Adrenal gland (tissue), 12 donors: ENCODE measurements around the gene PTCD1. TPM values are rescaled to one million over a fixed set of nuclear protein-coding genes. Genes with fewer than 3 reads are reported as not detected.

ENCODE experiments used
- DNase-seq, 7 donors: peaks; one replicate each; pipeline ENCODE4 v3.0.0-alpha.2; 2019 to 2020
- H3K27ac ChIP-seq, 5 donors: fragments of 200-600 bp; sonication (generic) in 4 of 5; 1 replicate in 3 of 5; 2 replicates in 2 of 5; pipeline versions ENCODE4 v1.5.1 to v1.8.0; 2016 to 2020; ENCODE audit warnings: mild to moderate bottlenecking in 1 of 5
- H3K27me3 ChIP-seq: fragments of 200-600 bp; 2 replicates; pipeline ENCODE4 v1.8.0; 2021
- H3K36me3 ChIP-seq, 2 donors: fragments of 200-600 bp; replicated peaks in 1 of 2; 1 replicate in 1 of 2; 2 replicates in 1 of 2; pipeline versions ENCODE4 v1.5.1 to v1.8.0; 2018 to 2022
- H3K4me1 ChIP-seq, 2 donors: fragments of 200-600 bp; replicated peaks in 1 of 2; 1 replicate in 1 of 2; 2 replicates in 1 of 2; pipeline versions ENCODE4 v1.5.1 to v1.8.0; 2018 to 2021
- H3K4me3 ChIP-seq, 4 donors: fragments of 200-600 bp; sonication (generic) in 3 of 4; one replicate each; pipeline ENCODE4 v1.5.1; 2016 to 2018
- H3K9me3 ChIP-seq, 3 donors: fragments of 200-600 bp; sonication (generic) in 1 of 3; replicated peaks in 1 of 3; 1 replicate in 2 of 3; 2 replicates in 1 of 3; pipeline versions ENCODE4 v1.5.1 to v1.8.0; 2016 to 2021
- CTCF ChIP-seq, 6 experiments: fragments of 450-650 bp in 4 of 6; fragments of 200-600 bp in 2 of 6; sonication (generic) in 1 of 6; IDR thresholded peaks; 1 replicate in 5 of 6; 2 replicates in 1 of 6; pipeline versions ENCODE4 v1.5.1 to v1.8.0; 2016 to 2021; ENCODE audit warnings: antibody characterized with exemption in 6 of 6, mild to moderate bottlenecking in 2 of 6, moderate library complexity in 1 of 6
- POLR2A ChIP-seq, 2 donors: fragments of 450-650 bp; IDR thresholded peaks; one replicate each; pipeline ENCODE4 v1.6.1; 2017; ENCODE audit warnings: antibody characterized with exemption in 2 of 2, mild to moderate bottlenecking in 2 of 2, moderate library complexity in 1 of 2
- WGBS, 4 donors: extraction: QIAGEN DNeasy Blood & Tissue Kit in 2 of 4; methylation state at CpG; one replicate each; pipeline versions ENCODE4 v1.1.5 to v1.1.7; 2013 to 2017; 5-methylcytosine and 5-hydroxymethylcytosine counted together
- intact Hi-C, 2 donors: fragments of 100-400 bp; cut with DNase I; formaldehyde crosslinking; loops; one replicate each; pipeline versions ENCODE4 v1.14.1 to v1.15.0; 2022 to 2023
- polyA plus RNA-seq, 3 donors: library from polyadenylated mRNA; stranded (reverse); fragments of 200-250 nt in 2 of 3; fragments of 350-450 nt in 1 of 3; fragmentation: Illumina TruSeq in 1 of 3; extraction: RNeasy Lipid Tissue Mini Kit (QIAGEN cat#74804) in 1 of 3; gene quantifications; one replicate each; pipeline ENCODE4 v1.2.3, GENCODE V29; 2013 to 2014
- total RNA-seq, 9 donors: library from RNA; depleted of rRNA in 4 of 9; stranded (reverse); fragments of >200 nt in 4 of 9; fragments of 120-200 nt in 1 of 9; fragmentation: NEBNext Ultra II Directional in 1 of 9; extraction: Animal tissue kit (Norgen Biotek cat#: 25700) in 1 of 9; gene quantifications; one replicate each; pipeline versions ENCODE4 v1.1.0 to v1.2.4, GENCODE V29; 2013 to 2023
- donor health status: healthy with polysubstance abuse.
- donor health status: Bipolar disorder and iron deficiency.
- donor health status: DM: yes; HTN: yes; CAD: no.
- donor health status: DM: no; HTN: no; CAD: no.
- donor health status: DM: no; HTN: no; CAD: no.
- donor health status: DM: yes; HTN: yes; CAD: no.

PTCD1 gene
- total and polyA plus RNA-seq, 12 donors = 2.5 to 9.2 (median 6.0) TPM

DNA sequence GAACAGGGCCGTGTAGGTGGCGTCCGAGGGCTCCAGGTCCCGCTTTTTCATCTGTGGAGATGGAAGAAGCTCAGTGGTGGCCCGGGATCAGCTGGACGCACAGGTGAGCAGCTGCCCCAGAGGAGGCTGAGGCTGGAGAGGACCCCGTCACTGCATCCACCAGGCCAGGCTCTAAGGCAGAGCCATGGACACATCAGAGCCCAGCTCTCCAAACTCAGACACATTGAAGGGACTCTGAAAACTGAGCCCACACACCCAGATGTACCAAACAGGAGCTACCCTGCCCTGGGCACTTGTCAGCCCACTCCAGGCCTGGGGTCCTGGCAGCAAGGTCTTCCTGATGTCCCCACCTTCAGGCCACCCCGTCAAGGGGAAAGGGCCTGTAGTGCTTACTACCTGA lies 8.8 kb downstream of the PTCD1 start:
- H3K27ac ChIP-seq = no peak overlapping the region
- peaks cover 0 to 72% of the 10 kb centered on the region in 2 donors for H3K36me3 ChIP-seq
- no peaks in the 10 kb centered on the region for H3K4me1 ChIP-seq
- intact Hi-C loops = no loop called here
- WGBS, 4 donors = 79 to 92% (median 89%) methylated on average over 4 to 8 of the region's 8 CpGs
- H3K27me3 ChIP-seq = no peaks in the 10 kb centered on the region
- no peak for DNase-seq
- TF ChIP-seq POLR2A (IDR thresholded peaks at IDR 0.05) = no peak
- TF ChIP-seq CTCF (IDR thresholded peaks at IDR 0.05) = no peak
- H3K4me3 ChIP-seq = no peak overlapping the region
- H3K9me3 ChIP-seq = no peaks in the 10 kb centered on the region

DNA sequence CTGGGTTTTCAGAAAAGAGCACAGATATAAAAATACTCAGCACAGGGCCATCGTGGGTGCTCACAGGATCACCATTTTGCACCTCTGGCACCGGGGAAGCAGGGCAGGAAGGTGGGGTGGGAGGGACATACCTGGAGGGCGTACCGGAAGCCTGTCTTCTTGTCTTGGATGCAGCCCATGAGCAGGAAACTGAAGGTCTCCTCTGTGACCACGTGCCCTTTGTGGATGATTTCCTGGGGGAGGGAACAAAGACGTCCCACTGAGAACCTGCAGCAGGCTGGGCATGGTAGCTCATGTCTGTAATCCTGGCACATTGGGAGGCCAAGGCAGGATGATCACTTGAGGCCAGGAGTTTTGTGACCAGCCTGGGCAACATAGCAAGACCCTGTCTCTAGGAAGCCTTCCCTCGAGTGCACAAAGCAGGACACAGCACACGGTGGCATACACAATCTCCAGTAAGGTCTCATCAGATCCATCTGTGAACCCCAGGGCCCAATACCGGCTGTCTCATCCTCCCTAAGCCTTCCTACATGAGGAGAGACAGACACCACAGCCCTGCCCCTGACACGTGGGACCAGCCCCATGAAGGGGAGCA lies 9.5 kb downstream of the PTCD1 start:
- intact Hi-C loops = no loop called here

GRCh38 chr7:99424932-99425730 lies 13.5 kb downstream of the PTCD1 start:
- no peak overlapping the region for H3K27ac ChIP-seq
- intact Hi-C loops = no loop called here
- no peak overlapping the region for H3K4me3 ChIP-seq
- 94 to 100% (median 95%) methylated on average over 3 to 24 of the region's 24 CpGs for WGBS, 4 donors
- peaks cover 0 to 58% of the 10 kb centered on the region in 2 donors for H3K36me3 ChIP-seq
- TF ChIP-seq POLR2A (IDR thresholded peaks at IDR 0.05) = no peak
- no peak for TF ChIP-seq CTCF (IDR thresholded peaks at IDR 0.05)
- H3K27me3 ChIP-seq = no peaks in the 10 kb centered on the region
- no peaks in the 10 kb centered on the region for H3K4me1 ChIP-seq
- no peaks in the 10 kb centered on the region for H3K9me3 ChIP-seq
- no peak for DNase-seq

More for the DNA sequence above, 9.5 kb downstream of the PTCD1 start:
- no peak overlapping the region for H3K27ac ChIP-seq
- H3K27me3 ChIP-seq = no peaks in the 10 kb centered on the region
- H3K4me1 ChIP-seq = no peaks in the 10 kb centered on the region
- no peak for TF ChIP-seq POLR2A (IDR thresholded peaks at IDR 0.05)
- TF ChIP-seq CTCF (IDR thresholded peaks at IDR 0.05) = no peak
- H3K4me3 ChIP-seq = no peak overlapping the region
- WGBS, 4 donors = 82 to 91% (median 85%) methylated on average over 6 to 10 of the region's 10 CpGs
- H3K9me3 ChIP-seq = no peaks in the 10 kb centered on the region
- no peak for DNase-seq
- H3K36me3 ChIP-seq = peaks cover 0 to 73% of the 10 kb centered on the region in 2 donors

DNA sequence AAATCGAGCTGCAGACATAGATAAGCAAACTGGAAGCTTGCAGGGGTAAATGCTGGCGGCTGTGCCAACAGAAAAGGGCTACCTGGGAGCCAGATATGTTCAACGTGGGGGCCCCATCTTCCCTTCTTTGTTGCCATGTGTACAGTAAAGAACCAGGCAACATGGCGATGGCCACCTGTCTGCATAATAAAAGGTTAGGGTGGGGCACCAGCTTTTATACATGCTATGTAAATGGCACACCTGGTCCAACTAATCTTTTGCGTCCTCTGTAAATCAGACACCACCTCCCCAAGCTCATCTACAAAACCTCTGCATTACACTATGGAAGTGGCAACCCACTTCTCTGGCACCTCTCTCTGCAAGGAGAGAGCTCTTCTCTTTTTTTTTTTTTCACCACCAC lies 16.0 kb downstream of the PTCD1 start:
- Histone ChIP-seq H3K9me3 (no peaks in the 10 kb centered on the region), H3K4me3 (no peak overlapping the region), H3K36me3 (peaks cover 0 to 62% of the 10 kb centered on the region in 2 donors), H3K27me3 (no peaks in the 10 kb centered on the region), H3K27ac (no peak overlapping the region), H3K4me1 (no peaks in the 10 kb centered on the region)
- intact Hi-C loops = no loop called here
- no peak for DNase-seq
- TF ChIP-seq CTCF (IDR thresholded peaks at IDR 0.05) = no peak
- WGBS, 4 donors = 82 to 90% (median 84%) methylated on average over 5 of the region's 5 CpGs
